ENCODE data around the gene CUX1. TPM values are rescaled to one million over a fixed set of nuclear protein-coding genes. Genes with fewer than 3 reads are reported as not detected.

Gene CUX1
- total RNA-seq, 1 donor from 2014 or later = 97.4 TPM

GRCh38 chr7:102252366-102252982 is 435.0 kb downstream of the CUX1 start:
- DNase-seq (no peak), ATAC-seq (ENCODE audit: poor library complexity) (no peak)
- intact Hi-C loops (cut with DNase I) = no loop called here

GRCh38 chr7:102253066-102253972 is 435.9 kb downstream of the CUX1 start:
- ATAC-seq (ENCODE audit: poor library complexity) (no peak), DNase-seq (no peak)
- intact Hi-C loops (cut with DNase I) = no loop called here

GRCh38 chr7:102253973-102254370 is 436.5 kb downstream of the CUX1 start:
- DNase-seq (no peak), ATAC-seq (ENCODE audit: poor library complexity) (no peak)
- intact Hi-C loops (cut with DNase I) = no loop called here

GRCh38 chr7:102254521-102254920 is 437.1 kb downstream of the CUX1 start:
- DNase-seq (no peak), ATAC-seq (ENCODE audit: poor library complexity) (no peak)
- intact Hi-C loops (cut with DNase I) = no loop called here

GRCh38 chr7:102255501-102255900 is 438.1 kb downstream of the CUX1 start:
- DNase-seq (no peak), ATAC-seq (ENCODE audit: poor library complexity) (no peak)
- intact Hi-C loops (cut with DNase I) = no loop called here

- DNase-seq = no peak
- intact Hi-C loops (cut with DNase I) = no loop called here
- no peak for ATAC-seq (ENCODE audit: poor library complexity)
These were observed 438.5 kb downstream of the CUX1 start for GRCh38 chr7:102255916-102256315.

- intact Hi-C loops (cut with DNase I) = no loop called here
- DNase-seq (no peak), ATAC-seq (ENCODE audit: poor library complexity) (no peak)
These were observed 440.8 kb downstream of the CUX1 start for GRCh38 chr7:102258073-102258748.

GRCh38 chr7:102258749-102259107 is 441.3 kb downstream of the CUX1 start:
- ATAC-seq (ENCODE audit: poor library complexity) (no peak), DNase-seq (no peak)
- intact Hi-C loops (cut with DNase I) = no loop called here

- peak; percentile 62 for DNase-seq
- peak; percentile 84 for ATAC-seq (ENCODE audit: poor library complexity)
- intact Hi-C loops (cut with DNase I) = no loop called here
These were observed 443.4 kb downstream of the CUX1 start for GRCh38 chr7:102260856-102261255.

GRCh38 chr7:102261451-102261850 is 444.0 kb downstream of the CUX1 start:
- intact Hi-C loops (cut with DNase I) = no loop called here
- no peak for DNase-seq

GRCh38 chr7:102262546-102262945 is 445.1 kb downstream of the CUX1 start:
- ATAC-seq (ENCODE audit: poor library complexity) = no peak
- intact Hi-C loops (cut with DNase I) = no loop called here
- DNase-seq = no peak

More at GRCh38 chr7:102261451-102261850, 444.0 kb downstream of the CUX1 start:
- no peak for ATAC-seq (ENCODE audit: poor library complexity)

GRCh38 chr7:102264367-102264891 is 447.0 kb downstream of the CUX1 start:
- intact Hi-C loops (cut with DNase I) = no loop called here

GRCh38 chr7:102266541-102266940 is 449.1 kb downstream of the CUX1 start:
- DNase-seq = no peak
- intact Hi-C loops (cut with DNase I) = no loop called here

More at GRCh38 chr7:102264367-102264891, 447.0 kb downstream of the CUX1 start:
- DNase-seq = no peak
- no peak for ATAC-seq (ENCODE audit: poor library complexity)

GRCh38 chr7:102268635-102269034 is 451.2 kb downstream of the CUX1 start:
- DNase-seq (no peak), ATAC-seq (ENCODE audit: poor library complexity) (no peak)
- intact Hi-C loops (cut with DNase I) = no loop called here

More at GRCh38 chr7:102266541-102266940, 449.1 kb downstream of the CUX1 start:
- no peak for ATAC-seq (ENCODE audit: poor library complexity)

- intact Hi-C loops (cut with DNase I) = loop anchor here (5.0 to 10.0 kb wide), 2 partner anchors 583 to 666 kb away; no protein-coding TSS in a partner anchor
- DNase-seq (no peak), ATAC-seq (ENCODE audit: poor library complexity) (no peak)
These were observed 452.9 kb downstream of the CUX1 start for GRCh38 chr7:102270178-102270887.

GRCh38 chr7:102271158-102271798 is 453.9 kb downstream of the CUX1 start:
- DNase-seq = no peak
- ATAC-seq (ENCODE audit: poor library complexity) = no peak
- intact Hi-C loops (cut with DNase I) = loop anchor here (5.0 to 10.0 kb wide), 2 partner anchors 584 to 666 kb away; no protein-coding TSS in a partner anchor

- ATAC-seq (ENCODE audit: poor library complexity) (peak; percentile 94), DNase-seq (peak; percentile 91)
- intact Hi-C loops (cut with DNase I) = loop anchor here (2.0 to 10.0 kb wide), 3 partner anchors 585 to 729 kb away; no protein-coding TSS in a partner anchor
These were observed 454.9 kb downstream of the CUX1 start for GRCh38 chr7:102272075-102272916.
